ENCODE measurements around the gene CR2. TPM values are rescaled to one million over a fixed set of nuclear protein-coding genes. Genes with fewer than 3 reads are reported as not detected.
"Not testable (repeated sequence)": the region's sequence is repeated elsewhere in the genome, so short reads cannot be mapped to it uniquely, and the experiment has no call there.

CR2 gene
- total and polyA plus RNA-seq, 8 donors: 0.08 to 0.95 (median 0.28) TPM

- no peak for ATAC-seq
- intact Hi-C loops (cut with DNase I): no loop called here
- no peak for TF ChIP-seq CTCF (IDR thresholded peaks at IDR 0.05)
Measured at GRCh38 chr1:207429963-207430362, 24.2 kb upstream of the CR2 start.

DNA sequence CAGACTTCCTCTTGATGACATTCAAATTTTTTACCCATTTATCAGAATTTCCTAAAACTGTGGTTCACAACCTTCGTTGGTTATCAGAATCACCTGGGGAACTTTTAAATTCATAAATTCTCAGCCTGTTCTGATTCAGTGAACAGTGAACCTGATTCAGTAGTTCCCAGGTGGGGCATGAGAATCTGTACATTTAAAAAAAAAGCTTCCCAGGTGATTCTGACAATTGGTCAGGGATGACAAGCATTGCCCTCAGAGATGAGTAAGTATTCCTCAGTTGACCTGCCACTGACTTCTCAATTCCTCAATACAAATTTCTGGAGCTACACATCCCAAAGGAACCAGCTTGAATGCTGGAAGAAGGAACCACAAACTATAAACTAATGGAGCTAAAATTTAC, 23.5 kb upstream of the CR2 start:
- Histone ChIP-seq H3K27ac (no peak overlapping the region), H3K36me3 (no peaks in the 10 kb centered on the region), H3K27me3 (no peaks in the 10 kb centered on the region), H3K4me3 (no peak overlapping the region), H3K4me1 (no peaks in the 10 kb centered on the region), H3K9me3 (no peaks in the 10 kb centered on the region)
- DNase-seq (no peak), ATAC-seq (no peak)
- no peak for TF ChIP-seq CTCF (IDR thresholded peaks at IDR 0.05)
- intact Hi-C loops (cut with DNase I): no loop called here

More at GRCh38 chr1:207429963-207430362, 24.2 kb upstream of the CR2 start:
- no peaks in the 10 kb centered on the region for H3K36me3 ChIP-seq
- no peaks in the 10 kb centered on the region for H3K4me1 ChIP-seq
- no peak overlapping the region for H3K4me3 ChIP-seq
- peaks cover 0 to 4% of the 10 kb centered on the region in 2 donors for H3K27me3 ChIP-seq
- DNase-seq: no peak
- H3K27ac ChIP-seq: no peak overlapping the region
- H3K9me3 ChIP-seq: no peaks in the 10 kb centered on the region

DNA sequence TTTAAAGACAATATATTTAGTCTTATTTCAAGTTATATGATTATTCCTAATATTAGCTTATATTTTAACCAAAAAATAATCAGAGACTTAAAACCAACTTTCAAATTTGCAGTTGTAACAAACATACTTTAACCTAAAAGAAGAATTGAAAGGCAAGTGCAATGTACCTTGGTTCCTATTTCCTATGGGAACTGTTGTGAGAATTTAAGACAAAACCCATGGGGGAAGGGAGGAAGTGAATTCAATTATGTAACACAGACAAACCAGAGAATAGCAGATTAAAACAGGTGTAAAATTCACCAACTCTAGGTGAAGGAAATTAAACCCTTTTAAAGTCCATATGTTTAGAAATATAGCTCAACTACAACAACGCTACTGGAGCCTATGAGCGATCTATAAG, 22.6 kb upstream of the CR2 start:
- Histone ChIP-seq H3K27ac (no peak overlapping the region), H3K27me3 (no peaks in the 10 kb centered on the region), H3K4me3 (no peak overlapping the region), H3K36me3 (no peaks in the 10 kb centered on the region), H3K9me3 (no peaks in the 10 kb centered on the region), H3K4me1 (no peaks in the 10 kb centered on the region)
- intact Hi-C loops (cut with DNase I): no loop called here
- ATAC-seq (no peak), DNase-seq (no peak)
- TF ChIP-seq CTCF (IDR thresholded peaks at IDR 0.05): no peak

GRCh38 chr1:207433435-207433834, 20.7 kb upstream of the CR2 start:
- no peak for TF ChIP-seq CTCF (IDR thresholded peaks at IDR 0.05)
- H3K27ac ChIP-seq: no peak overlapping the region
- no peak for DNase-seq
- H3K27me3 ChIP-seq: no peaks in the 10 kb centered on the region
- H3K4me3 ChIP-seq: no peak overlapping the region
- ATAC-seq: no peak
- H3K36me3 ChIP-seq: no peaks in the 10 kb centered on the region
- H3K4me1 ChIP-seq: no peaks in the 10 kb centered on the region
- intact Hi-C loops (cut with DNase I): no loop called here
- H3K9me3 ChIP-seq: no peaks in the 10 kb centered on the region

- H3K9me3 ChIP-seq; intact Hi-C loops (cut with DNase I); DNase-seq; H3K4me3 ChIP-seq; H3K27ac ChIP-seq; H3K27me3 ChIP-seq; H3K4me1 ChIP-seq; H3K36me3 ChIP-seq; ATAC-seq: not testable (repeated sequence)
Measured at GRCh38 chr1:207436746-207437145, 17.4 kb upstream of the CR2 start.

- no peak overlapping the region for H3K27ac ChIP-seq
- H3K9me3 ChIP-seq: no peaks in the 10 kb centered on the region
- no peak overlapping the region for H3K4me3 ChIP-seq
- no peaks in the 10 kb centered on the region for H3K36me3 ChIP-seq
- TF ChIP-seq CTCF (IDR thresholded peaks at IDR 0.05): no peak
- no peaks in the 10 kb centered on the region for H3K27me3 ChIP-seq
- intact Hi-C loops (cut with DNase I): no loop called here
- no peaks in the 10 kb centered on the region for H3K4me1 ChIP-seq
- ATAC-seq (no peak), DNase-seq (no peak)
Measured at GRCh38 chr1:207440626-207441025, 13.5 kb upstream of the CR2 start.

All from left lung (tissue), 10 donors.